ENCODE data around the gene RIOK1. TPM values are rescaled to one million over a fixed set of nuclear protein-coding genes. Genes with fewer than 3 reads are reported as not detected.

Gene RIOK1
- total and polyA plus RNA-seq, 9 of the 15 experiments (the other 6 are each of a cell fraction or from before 2014, with no cell fraction given) = 24.9 to 101 (median 52.2) TPM

GRCh38 chr6:7424967-7425807, 35.6 kb downstream of the RIOK1 start (continued):
- peak; percentile 28; the same call in 1 of the 2 replicates for TF ChIP-seq REST (IDR thresholded peaks at IDR 0.05; ENCODE audit: borderline replicate concordance)
- no peak for TF ChIP-seq REST (CRISPR knock-in tag; IDR thresholded peaks at IDR 0.05; ENCODE audit: low read depth)

Data from K562 (cell line).